Fibroblast of lung (primary cell): ENCODE measurements around the gene PDE6A. TPM values are rescaled to one million over a fixed set of nuclear protein-coding genes. Genes with fewer than 3 reads are reported as not detected.
A peak's percentile ranks its signal among the peaks of the same experiment; 100 is the strongest.
"Not testable (repeated sequence)": the region's sequence is repeated elsewhere in the genome, so short reads cannot be mapped to it uniquely, and the experiment has no call there.

Experiments
- DNase-seq, 2 donors: peaks; one replicate each; pipeline versions ENCODE4 v3.0.0 to v3.0.0-alpha.2; 2010; ENCODE audit warnings: low read depth in 2 of 2
- H2AFZ ChIP-seq: 2 replicates; pipeline ENCODE4 v1.5.1; 2012; ENCODE audit warnings: low read length, control low read depth, inconsistent platforms
- H3K27ac ChIP-seq: 2 replicates; pipeline ENCODE4 v1.5.1; 2011; ENCODE audit warnings: low read length, control low read depth; ENCODE audit not compliant: insufficient read depth
- H3K27me3 ChIP-seq: 2 replicates; pipeline ENCODE4 v1.5.1; 2011; ENCODE audit warnings: mild to moderate bottlenecking, low read length; ENCODE audit not compliant: control insufficient read depth, insufficient read depth
- H3K36me3 ChIP-seq: 2 replicates; pipeline ENCODE4 v1.5.1; 2011; ENCODE audit warnings: low read length; ENCODE audit not compliant: control insufficient read depth, insufficient read depth
- H3K4me1 ChIP-seq: 2 replicates; pipeline ENCODE4 v1.5.1; 2011; ENCODE audit warnings: low read length; ENCODE audit not compliant: control insufficient read depth, insufficient read depth; ENCODE audit errors: extremely low read depth
- H3K4me2 ChIP-seq: 2 replicates; pipeline ENCODE4 v1.5.1; 2011; ENCODE audit warnings: low read length, control low read depth; ENCODE audit not compliant: insufficient read depth; ENCODE audit errors: extremely low read depth
- H3K4me3 ChIP-seq, 4 experiments: fragments of 200-600 bp in 1 of 4; sonication (generic) in 1 of 4; replicated peaks in 1 of 4; 2 replicates each; pipeline ENCODE4 v1.5.1; 2011 to 2016; ENCODE audit warnings: low read length in 4 of 4, low read depth in 3 of 4, mild to moderate bottlenecking in 3 of 4, control low read depth in 2 of 4, inconsistent platforms in 1 of 4, mixed read lengths in 1 of 4; ENCODE audit not compliant: insufficient read depth in 1 of 4; ENCODE audit errors: control extremely low read depth in 1 of 4
- H3K79me2 ChIP-seq: 2 replicates; pipeline ENCODE4 v1.5.1; 2012; ENCODE audit warnings: mild to moderate bottlenecking, low read length, inconsistent platforms; ENCODE audit not compliant: control insufficient read depth, insufficient read depth
- H3K9ac ChIP-seq: 2 replicates; pipeline ENCODE4 v1.5.1; 2011; ENCODE audit warnings: mild to moderate bottlenecking, low read length, control low read depth; ENCODE audit not compliant: insufficient read depth
- H3K9me3 ChIP-seq: 2 replicates; pipeline ENCODE4 v1.5.1; 2012; ENCODE audit warnings: low read depth, low read length; ENCODE audit not compliant: control insufficient read depth, insufficient read depth
- H4K20me1 ChIP-seq: 2 replicates; pipeline ENCODE4 v1.5.1; 2011; ENCODE audit warnings: low read length; ENCODE audit not compliant: control insufficient read depth, insufficient read depth; ENCODE audit errors: extremely low read depth
- CTCF ChIP-seq, 2 donors: IDR thresholded peaks in 1 of 2; conservative IDR thresholded peaks in 1 of 2; 1 replicate in 1 of 2; 2 replicates in 1 of 2; pipeline ENCODE4 v1.5.1; 2011 to 2012; ENCODE audit warnings: low read length in 2 of 2, control low read depth in 1 of 2, inconsistent platforms in 1 of 2, low read depth in 1 of 2, mild to moderate bottlenecking in 1 of 2
- EZH2 ChIP-seq: IDR thresholded peaks from 2 replicates; pipeline ENCODE4 v1.5.1; 2012; ENCODE audit warnings: low read length, control low read depth, mild to moderate bottlenecking; ENCODE audit errors: missing control alignments
- polyA plus RNA-seq, 2 donors: library from polyadenylated mRNA; depleted of rRNA in 1 of 2; stranded (reverse) in 1 of 2; unstranded in 1 of 2; fragments of >200 nt; gene quantifications; 2 replicates each; pipeline ENCODE4 v1.2.1, GENCODE V29; 2011 to 2012; ENCODE audit warnings: missing spikeins in 1 of 2
- total RNA-seq: library from RNA; depleted of rRNA; stranded (reverse); fragments of >200 nt; gene quantifications from 2 replicates; pipeline ENCODE4 v1.2.1, GENCODE V29; 2014

Gene PDE6A
- total and polyA plus RNA-seq, 2 donors (not counting 1 experiment from before 2014, with no cell fraction given) = under 0.01 TPM; not detected in 1

DNA sequence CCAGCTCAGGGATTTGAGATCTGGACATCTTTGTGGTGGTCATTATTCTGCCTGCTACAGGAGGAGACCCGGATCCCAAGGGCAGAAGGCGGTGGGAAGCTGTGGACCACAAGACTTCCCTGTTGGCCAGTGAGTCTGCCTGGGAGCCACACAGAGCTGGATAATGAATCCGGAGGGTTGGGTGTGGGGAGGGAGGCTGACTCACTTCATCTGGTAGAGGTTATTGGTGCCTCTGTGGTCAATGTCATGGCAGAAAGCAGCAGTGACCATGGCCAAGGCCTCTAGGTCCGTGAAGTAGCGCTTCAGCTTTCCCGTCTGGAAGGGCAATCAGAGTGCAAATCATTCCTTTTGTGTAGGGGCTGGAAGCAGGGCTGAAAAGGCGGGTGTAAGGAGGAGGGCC is 58.5 kb downstream of the PDE6A start:
- Histone ChIP-seq H3K9ac (no peak overlapping the region), H2AFZ (no peak overlapping the region), H3K36me3 (no peaks in the 10 kb centered on the region), H3K27ac (no peak overlapping the region), H3K9me3 (no peaks in the 10 kb centered on the region), H3K79me2 (no peaks in the 10 kb centered on the region), H3K4me1 (no peaks in the 10 kb centered on the region), H4K20me1 (no peaks in the 10 kb centered on the region), H3K4me2 (no peak overlapping the region), H3K4me3 (no peak overlapping the region), H3K27me3 (no peaks in the 10 kb centered on the region)
- TF ChIP-seq EZH2 (no peak), CTCF (conservative IDR thresholded peaks at IDR 0.05 in 1 of 2, IDR thresholded peaks at IDR 0.05 in 1 of 2; ENCODE audit: low read depth in 1 of 2, low read length in 2 of 2) (no peak)
- DNase-seq = peak in 1 of 2 donors; percentile 89

GRCh38 chr5:149885513-149885912 is 59.1 kb downstream of the PDE6A start:
- H4K20me1 ChIP-seq = no peaks in the 10 kb centered on the region
- no peaks in the 10 kb centered on the region for H3K27me3 ChIP-seq
- TF ChIP-seq CTCF (conservative IDR thresholded peaks at IDR 0.05 in 1 of 2, IDR thresholded peaks at IDR 0.05 in 1 of 2; ENCODE audit: low read depth in 1 of 2, low read length in 2 of 2) = no peak
- no peak for TF ChIP-seq EZH2
- no peaks in the 10 kb centered on the region for H3K79me2 ChIP-seq
- H3K4me1 ChIP-seq = no peaks in the 10 kb centered on the region
- no peaks in the 10 kb centered on the region for H3K36me3 ChIP-seq
- H3K27ac ChIP-seq = no peak overlapping the region
- no peak overlapping the region for H2AFZ ChIP-seq
- no peak overlapping the region for H3K4me3 ChIP-seq
- no peak for DNase-seq
- H3K4me2 ChIP-seq = no peak overlapping the region
- H3K9me3 ChIP-seq = no peaks in the 10 kb centered on the region
- H3K9ac ChIP-seq = no peak overlapping the region

DNA sequence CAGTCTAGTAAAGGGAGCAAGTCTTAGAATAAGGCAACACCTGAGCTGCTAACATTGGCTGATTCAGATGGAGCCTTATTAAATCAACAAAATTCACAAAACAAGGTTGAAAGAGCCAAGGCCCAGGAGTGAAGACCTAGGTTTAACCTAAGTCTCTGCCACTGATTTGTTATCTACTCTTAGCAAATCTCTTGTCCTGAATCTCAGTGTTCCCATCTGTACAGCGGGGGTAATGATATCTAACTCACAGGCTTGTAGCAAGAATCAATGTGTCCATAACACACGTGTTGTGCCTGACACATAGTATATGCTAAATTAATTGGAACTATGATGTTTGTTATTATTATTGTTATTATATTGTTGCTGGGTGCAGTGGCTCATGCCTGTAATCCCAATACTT is 61.0 kb downstream of the PDE6A start:
- Histone ChIP-seq H3K9me3 (no peaks in the 10 kb centered on the region), H3K9ac (no peak overlapping the region), H3K27ac (no peak overlapping the region), H2AFZ (no peak overlapping the region), H3K36me3 (no peaks in the 10 kb centered on the region), H3K4me2 (no peak overlapping the region), H3K79me2 (no peaks in the 10 kb centered on the region), H3K27me3 (no peaks in the 10 kb centered on the region), H4K20me1 (no peaks in the 10 kb centered on the region), H3K4me1 (no peaks in the 10 kb centered on the region), H3K4me3 (no peak overlapping the region)
- no peak for DNase-seq
- no peak for TF ChIP-seq CTCF (conservative IDR thresholded peaks at IDR 0.05 in 1 of 2, IDR thresholded peaks at IDR 0.05 in 1 of 2; ENCODE audit: low read depth in 1 of 2, low read length in 2 of 2)

- not testable (repeated sequence) for H4K20me1 ChIP-seq
These were observed 62.0 kb downstream of the PDE6A start for GRCh38 chr5:149882633-149883032.

More at GRCh38 chr5:149882633-149883032, 62.0 kb downstream of the PDE6A start:
- not testable (repeated sequence) for H3K79me2 ChIP-seq, H2AFZ ChIP-seq, H3K27me3 ChIP-seq, H3K27ac ChIP-seq, H3K36me3 ChIP-seq, H3K4me2 ChIP-seq, H3K9ac ChIP-seq, H3K4me1 ChIP-seq, H3K4me3 ChIP-seq, H3K9me3 ChIP-seq, DNase-seq
